Stimulated activated effector memory CD8-positive, alpha-beta T cell treated with anti-CD3 and anti-CD28 coated beads, Interleukin-12 subunit alpha, Interleukin-12 subunit beta, amount 100 ng/mL, for 72 hours (primary cell): ENCODE results near the gene HEATR9.

Experiments
- ATAC-seq: fragments of 150-1000 bp; cut with Tn5 transposase; 2 replicates; pipeline ENCODE4 v1.10.0; 2021
- DNase-seq, 2 donors: peaks; one replicate each; pipeline ENCODE4 v3.0.0; 2021 to 2022; ENCODE audit warnings: low spot score in 2 of 2
- H3K27ac Mint-ChIP-seq: one replicate; pipeline ENCODE4 v1.8.0; 2022; ENCODE audit warnings: mild to moderate bottlenecking, mixed read lengths
- H3K36me3 Mint-ChIP-seq: one replicate; pipeline ENCODE4 v1.8.0; 2022; ENCODE audit warnings: mild to moderate bottlenecking, mixed read lengths
- H3K4me1 Mint-ChIP-seq: one replicate; pipeline ENCODE4 v1.8.0; 2022; ENCODE audit warnings: mixed read lengths
- H3K4me3 Mint-ChIP-seq: one replicate; pipeline ENCODE4 v1.8.0; 2022; ENCODE audit warnings: mild to moderate bottlenecking, mixed read lengths
- H3K9me3 Mint-ChIP-seq: one replicate; pipeline ENCODE4 v1.8.0; 2022; ENCODE audit warnings: mixed read lengths

Gene HEATR9

DNA sequence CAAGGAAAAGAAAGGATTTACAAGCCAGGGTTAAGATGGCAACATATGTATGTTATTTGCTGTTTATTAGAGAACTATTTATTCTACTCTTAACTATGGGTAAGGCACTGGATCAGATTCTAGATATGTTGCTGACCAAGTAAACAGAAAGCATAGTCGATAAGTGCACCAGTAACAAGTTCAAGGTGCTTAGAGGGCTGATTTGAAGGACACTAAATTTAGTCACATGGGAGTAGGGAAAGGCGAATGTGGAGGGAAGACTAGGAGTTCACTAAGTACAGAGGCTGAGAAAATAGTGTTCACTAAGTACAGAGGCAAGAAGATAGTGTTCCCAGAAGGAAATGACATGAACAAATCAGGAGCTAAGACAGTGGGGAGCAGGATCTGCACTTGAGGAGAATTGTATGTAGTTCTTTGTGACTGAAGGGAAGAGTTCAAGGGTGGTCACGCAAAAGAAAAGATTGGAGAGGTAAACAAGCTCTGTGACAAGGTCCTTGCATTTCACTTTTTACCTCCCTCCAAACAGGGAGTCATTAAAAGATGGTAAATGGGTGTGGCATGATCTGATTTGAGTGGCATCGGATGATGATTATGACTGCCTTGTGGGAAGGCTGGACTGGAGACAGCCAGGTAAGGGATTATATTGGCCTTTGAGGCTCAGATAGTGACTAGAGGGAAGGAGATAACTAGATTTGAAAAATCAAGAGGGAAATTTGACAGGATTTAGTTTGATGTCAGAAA, 20.9 kb downstream of the HEATR9 start:
- peaks cover 98% of the 10 kb centered on the region for H3K36me3 Mint-ChIP-seq

DNA sequence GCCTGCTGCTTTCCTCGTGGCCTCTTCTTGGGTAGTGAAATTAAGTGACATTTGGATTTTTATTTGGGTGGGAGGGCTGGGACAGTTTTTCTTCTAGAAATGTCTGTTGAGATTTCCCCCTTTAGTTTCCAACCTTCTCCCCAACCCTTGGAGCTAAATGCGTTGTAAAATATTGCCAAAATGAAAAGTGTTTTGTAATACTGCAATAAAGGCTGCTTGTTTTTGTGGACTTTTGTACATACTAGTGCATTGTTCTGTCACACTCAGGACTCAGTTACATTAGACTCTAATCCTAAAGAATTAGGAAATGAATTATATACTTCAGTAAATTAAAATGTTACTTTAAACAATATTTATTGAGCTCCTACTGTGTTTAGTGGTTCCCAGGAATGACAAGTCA, 21.7 kb downstream of the HEATR9 start:
- Mint-ChIP-seq H3K27ac (peak overlapping the region; percentile 44), H3K36me3 (peaks cover 98% of the 10 kb centered on the region), H3K4me1 (peaks cover 55% of the 10 kb centered on the region), H3K4me3 (no peak overlapping the region), H3K9me3 (no peaks in the 10 kb centered on the region)
- DNase-seq (no peak), ATAC-seq (no peak)

More for the DNA sequence above, 20.9 kb downstream of the HEATR9 start:
- H3K27ac Mint-ChIP-seq = peak overlapping the region; percentile 44
- no peak overlapping the region for H3K4me3 Mint-ChIP-seq
- peaks cover 52% of the 10 kb centered on the region for H3K4me1 Mint-ChIP-seq
- no peaks in the 10 kb centered on the region for H3K9me3 Mint-ChIP-seq
- DNase-seq (no peak), ATAC-seq (no peak)

- no peaks in the 10 kb centered on the region for H3K9me3 Mint-ChIP-seq
- H3K36me3 Mint-ChIP-seq = peaks cover 99% of the 10 kb centered on the region
- H3K4me3 Mint-ChIP-seq = no peak overlapping the region
- H3K27ac Mint-ChIP-seq = peak overlapping the region; percentile 44
- DNase-seq = no peak
- H3K4me1 Mint-ChIP-seq = peaks cover 57% of the 10 kb centered on the region
- ATAC-seq = no peak
Observed at GRCh38 chr17:35846055-35846809, 22.5 kb downstream of the HEATR9 start.

DNA sequence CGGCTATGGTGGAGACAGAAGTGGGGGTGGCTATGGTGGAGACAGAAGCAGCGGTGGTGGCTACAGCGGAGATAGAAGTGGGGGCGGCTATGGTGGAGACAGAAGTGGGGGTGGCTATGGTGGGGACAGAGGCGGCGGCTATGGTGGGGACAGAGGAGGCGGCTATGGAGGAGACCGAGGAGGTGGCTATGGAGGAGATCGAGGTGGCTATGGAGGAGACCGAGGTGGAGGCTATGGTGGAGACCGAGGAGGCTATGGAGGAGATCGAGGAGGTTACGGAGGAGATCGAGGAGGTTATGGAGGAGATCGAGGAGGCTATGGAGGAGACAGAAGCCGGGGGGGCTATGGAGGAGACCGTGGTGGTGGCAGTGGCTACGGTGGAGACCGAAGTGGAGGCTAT, 24.1 kb downstream of the HEATR9 start:
- DNase-seq = no peak
- peaks cover 48% of the 10 kb centered on the region for H3K4me1 Mint-ChIP-seq
- no peak for ATAC-seq
- H3K27ac Mint-ChIP-seq = peak overlapping the region; percentile 79
- no peak overlapping the region for H3K4me3 Mint-ChIP-seq
- H3K36me3 Mint-ChIP-seq = peaks cover 99% of the 10 kb centered on the region
- H3K9me3 Mint-ChIP-seq = no peaks in the 10 kb centered on the region

DNA sequence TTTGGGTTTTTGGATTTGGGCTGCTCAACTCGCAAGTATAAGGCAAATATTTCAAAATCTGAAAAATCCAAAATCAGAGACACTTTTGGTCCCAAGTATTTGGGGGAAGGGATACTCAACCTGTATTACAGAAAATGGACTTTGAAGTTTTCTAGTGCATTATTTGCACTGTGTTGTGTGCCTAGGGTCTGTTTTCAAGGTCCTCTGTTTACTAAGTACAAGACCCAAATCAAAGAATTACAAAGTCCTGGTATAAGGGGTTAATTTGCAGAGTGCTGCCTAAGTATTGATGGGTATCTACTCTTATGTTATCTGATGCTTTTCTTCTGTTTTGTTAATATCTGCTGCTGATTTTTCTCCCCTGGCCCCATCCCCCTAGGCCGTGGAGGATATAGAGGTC, 25.0 kb downstream of the HEATR9 start:
- DNase-seq (no peak), ATAC-seq (no peak)
- Mint-ChIP-seq H3K9me3 (no peaks in the 10 kb centered on the region), H3K36me3 (peaks cover 100% of the 10 kb centered on the region), H3K4me1 (peaks cover 43% of the 10 kb centered on the region), H3K27ac (peak overlapping the region; percentile 79), H3K4me3 (no peak overlapping the region)

GRCh38 chr17:35842239-35842638, 26.5 kb downstream of the HEATR9 start:
- Mint-ChIP-seq H3K9me3 (no peaks in the 10 kb centered on the region), H3K4me3 (no peak overlapping the region), H3K27ac (no peak overlapping the region), H3K36me3 (peaks cover 100% of the 10 kb centered on the region), H3K4me1 (peaks cover 32% of the 10 kb centered on the region)
- no peak for ATAC-seq
- no peak for DNase-seq

DNA sequence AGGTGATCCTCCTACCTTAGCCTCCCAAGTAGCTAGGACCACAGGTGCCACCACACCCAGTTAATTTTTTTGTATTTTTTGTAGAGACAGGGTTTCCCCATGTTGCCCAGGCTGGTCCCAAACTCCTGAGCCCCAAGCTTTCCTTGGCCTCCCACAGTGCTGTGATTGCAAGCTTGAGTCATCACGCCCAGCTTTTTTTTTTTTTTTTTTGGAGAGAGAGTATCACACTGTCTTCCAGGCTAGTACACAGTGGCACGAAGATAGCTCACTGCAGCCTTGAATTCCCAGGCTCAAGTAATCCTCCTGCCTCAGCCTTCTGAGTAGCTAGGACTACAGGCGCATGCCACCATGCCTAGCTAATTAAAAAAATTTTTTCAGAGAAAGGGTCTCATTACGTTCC, 27.2 kb downstream of the HEATR9 start:
- no peaks in the 10 kb centered on the region for H3K9me3 Mint-ChIP-seq
- no peak for ATAC-seq
- H3K36me3 Mint-ChIP-seq = peaks cover 100% of the 10 kb centered on the region
- peaks cover 28% of the 10 kb centered on the region for H3K4me1 Mint-ChIP-seq
- no peak overlapping the region for H3K4me3 Mint-ChIP-seq
- no peak overlapping the region for H3K27ac Mint-ChIP-seq
- DNase-seq = no peak

GRCh38 chr17:35841101-35841500, 27.6 kb downstream of the HEATR9 start:
- H3K4me1 Mint-ChIP-seq = peaks cover 24% of the 10 kb centered on the region
- ATAC-seq = no peak
- no peak overlapping the region for H3K27ac Mint-ChIP-seq
- H3K9me3 Mint-ChIP-seq = no peaks in the 10 kb centered on the region
- H3K36me3 Mint-ChIP-seq = peaks cover 100% of the 10 kb centered on the region
- no peak for DNase-seq
- no peak overlapping the region for H3K4me3 Mint-ChIP-seq

- Mint-ChIP-seq H3K27ac (no peak overlapping the region), H3K9me3 (no peaks in the 10 kb centered on the region), H3K4me3 (no peak overlapping the region), H3K4me1 (no peaks in the 10 kb centered on the region), H3K36me3 (peaks cover 100% of the 10 kb centered on the region)
- DNase-seq (no peak), ATAC-seq (no peak)
Observed at GRCh38 chr17:35825206-35825605, 43.5 kb downstream of the HEATR9 start.

- Mint-ChIP-seq H3K9me3 (no peaks in the 10 kb centered on the region), H3K4me3 (no peak overlapping the region), H3K36me3 (peaks cover 100% of the 10 kb centered on the region), H3K27ac (no peak overlapping the region), H3K4me1 (peaks cover 8% of the 10 kb centered on the region)
- DNase-seq (no peak), ATAC-seq (no peak)
Observed at GRCh38 chr17:35821308-35821707, 47.4 kb downstream of the HEATR9 start.

DNA sequence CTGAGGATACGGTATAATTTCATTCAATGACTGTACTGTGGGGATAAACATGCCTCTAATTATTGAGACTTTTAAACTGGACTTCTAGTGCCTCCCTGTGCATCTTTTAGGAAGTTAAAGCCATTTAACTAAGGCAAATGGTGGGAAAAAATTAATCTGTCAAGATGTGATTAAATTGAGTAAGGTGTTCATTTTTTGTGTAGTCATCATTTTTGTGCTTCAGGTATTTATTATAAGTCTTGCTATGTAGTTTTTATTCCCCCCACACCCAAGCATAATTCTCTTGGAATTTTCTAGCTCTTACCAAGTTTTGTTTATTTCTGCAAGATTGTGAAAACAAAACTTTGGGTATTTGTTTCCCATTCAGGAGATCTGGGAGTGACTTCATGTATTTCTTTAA, 49.2 kb downstream of the HEATR9 start:
- H3K27ac Mint-ChIP-seq = no peak overlapping the region
- H3K4me3 Mint-ChIP-seq = no peak overlapping the region
- H3K9me3 Mint-ChIP-seq = no peaks in the 10 kb centered on the region
- DNase-seq (no peak), ATAC-seq (no peak)
- H3K4me1 Mint-ChIP-seq = peaks cover 23% of the 10 kb centered on the region
- peaks cover 99% of the 10 kb centered on the region for H3K36me3 Mint-ChIP-seq

DNA sequence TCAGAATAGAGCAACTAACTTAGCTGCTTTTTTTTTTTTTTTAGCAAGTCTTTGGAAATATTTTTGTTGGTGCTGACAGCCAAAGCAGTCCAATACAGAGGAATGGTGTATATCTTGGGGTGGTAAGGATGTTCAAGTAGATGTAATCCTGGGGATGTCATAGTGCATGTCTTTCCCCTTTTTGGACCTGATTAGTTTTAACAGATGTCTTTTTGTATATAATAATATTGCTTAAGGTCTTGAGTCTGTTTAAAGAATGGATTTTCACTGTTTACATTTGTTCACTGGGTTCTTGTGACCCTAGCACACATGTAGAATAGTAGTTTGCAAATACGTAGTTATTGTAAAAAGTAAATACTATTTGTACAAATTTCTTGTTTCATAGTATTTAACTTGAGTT, 51.5 kb downstream of the HEATR9 start:
- Mint-ChIP-seq H3K27ac (no peak overlapping the region), H3K9me3 (no peaks in the 10 kb centered on the region), H3K4me1 (peaks cover 41% of the 10 kb centered on the region), H3K36me3 (peaks cover 99% of the 10 kb centered on the region), H3K4me3 (no peak overlapping the region)
- DNase-seq = no peak
- ATAC-seq = no peak

GRCh38 chr17:35816723-35817122, 52.0 kb downstream of the HEATR9 start:
- DNase-seq (no peak), ATAC-seq (no peak)
- peaks cover 99% of the 10 kb centered on the region for H3K36me3 Mint-ChIP-seq
- H3K4me1 Mint-ChIP-seq = peaks cover 46% of the 10 kb centered on the region
- H3K4me3 Mint-ChIP-seq = no peak overlapping the region
- no peaks in the 10 kb centered on the region for H3K9me3 Mint-ChIP-seq
- H3K27ac Mint-ChIP-seq = no peak overlapping the region

DNA sequence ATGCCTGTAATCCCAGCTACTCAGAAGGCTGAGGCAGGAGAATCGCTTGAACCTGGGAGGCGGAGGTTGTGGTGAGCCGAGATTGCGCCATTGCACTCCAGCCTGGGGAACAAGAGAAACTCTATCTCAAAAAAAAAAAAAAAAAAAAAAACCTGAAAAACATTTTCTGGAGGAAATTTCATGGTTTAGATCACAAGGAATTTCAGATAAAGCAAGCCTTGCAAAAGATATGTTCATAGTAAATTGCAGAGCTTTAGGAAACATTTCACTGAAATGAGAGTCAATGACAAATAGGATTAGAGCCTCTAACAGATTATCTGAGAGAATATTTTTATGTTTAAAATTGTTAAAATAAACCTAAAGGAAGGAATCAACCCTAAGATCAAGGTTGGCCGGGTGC, 56.2 kb downstream of the HEATR9 start:
- peak overlapping the region; percentile 51 for H3K27ac Mint-ChIP-seq
- no peaks in the 10 kb centered on the region for H3K9me3 Mint-ChIP-seq
- H3K4me1 Mint-ChIP-seq = peaks cover 56% of the 10 kb centered on the region
- DNase-seq (no peak), ATAC-seq (no peak)
- peaks cover 90% of the 10 kb centered on the region for H3K36me3 Mint-ChIP-seq
- no peak overlapping the region for H3K4me3 Mint-ChIP-seq

DNA sequence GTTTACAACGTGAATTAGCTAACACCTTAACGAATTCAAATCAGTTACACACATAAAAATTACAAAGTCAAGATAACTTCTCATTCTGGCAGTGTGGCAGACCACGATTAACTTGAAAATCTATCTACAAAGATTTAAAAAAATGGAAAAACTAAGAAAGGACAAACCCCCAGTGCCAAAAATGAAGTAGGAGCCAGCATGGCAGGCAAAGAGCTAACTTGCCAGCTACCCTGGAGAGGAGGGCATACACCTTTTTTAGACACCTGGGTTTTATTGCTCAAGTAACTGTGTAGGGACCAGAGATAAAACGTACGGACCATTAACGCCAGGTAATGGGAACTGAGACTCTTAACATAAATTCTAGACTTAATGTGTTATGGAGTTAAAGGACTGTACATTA, 56.9 kb downstream of the HEATR9 start:
- peak overlapping the region; percentile 95 for H3K4me3 Mint-ChIP-seq
- H3K4me1 Mint-ChIP-seq = peaks cover 63% of the 10 kb centered on the region
- DNase-seq (no peak), ATAC-seq (no peak)
- peaks cover 83% of the 10 kb centered on the region for H3K36me3 Mint-ChIP-seq
- no peaks in the 10 kb centered on the region for H3K9me3 Mint-ChIP-seq
- H3K27ac Mint-ChIP-seq = no peak overlapping the region

DNA sequence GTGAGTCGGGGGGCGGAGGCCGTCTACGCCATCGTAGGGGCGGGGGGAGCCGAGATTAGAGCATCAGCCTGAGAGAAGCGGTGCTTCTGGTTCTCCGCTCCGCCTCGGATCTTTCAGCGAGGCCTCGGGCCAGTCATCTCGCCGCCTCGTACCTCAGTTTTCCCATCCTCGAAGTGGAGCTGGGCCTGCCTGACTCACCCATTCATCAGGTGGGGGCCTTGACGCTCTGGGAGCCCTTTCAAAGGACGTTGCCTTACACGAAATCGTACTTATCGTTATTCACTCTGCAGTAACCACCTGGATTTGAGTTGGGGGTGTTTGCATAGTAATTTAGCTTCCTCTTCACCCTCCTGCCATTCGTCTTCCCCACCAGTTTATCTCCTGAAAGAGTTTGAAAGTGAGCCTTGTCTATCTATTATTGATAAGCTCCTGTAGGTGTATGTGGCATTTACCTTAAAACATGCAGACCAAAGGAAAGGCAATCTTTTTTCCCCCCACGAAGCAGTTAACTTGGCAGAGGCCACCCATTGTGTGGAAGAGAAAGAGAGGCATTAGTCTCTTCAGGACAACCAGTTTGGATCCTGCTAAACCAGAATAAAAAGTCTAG, 58.7 kb downstream of the HEATR9 start:
- Mint-ChIP-seq H3K9me3 (no peaks in the 10 kb centered on the region), H3K4me3 (peak overlapping the region; percentile 95), H3K36me3 (peaks cover 65% of the 10 kb centered on the region), H3K4me1 (peaks cover 57% of the 10 kb centered on the region), H3K27ac (peak overlapping the region; percentile 97)
- peak; percentile 4 for ATAC-seq
- DNase-seq = no peak
